GM21576 (cell line): ENCODE measurements around the gene PLPP6.

Experiments used
- ATAC-seq: cut with Tn5 transposase; IDR thresholded peaks from one replicate; pipeline ENCODE4 v1.9.1; 2021; ENCODE audit warnings: mild to moderate bottlenecking, moderate library complexity; ENCODE audit not compliant: unreplicated experiment

The PLPP6 gene

GRCh38 chr9:4661611-4662010 is 483 bp upstream of the PLPP6 start:
- ATAC-seq = no peak

DNA sequence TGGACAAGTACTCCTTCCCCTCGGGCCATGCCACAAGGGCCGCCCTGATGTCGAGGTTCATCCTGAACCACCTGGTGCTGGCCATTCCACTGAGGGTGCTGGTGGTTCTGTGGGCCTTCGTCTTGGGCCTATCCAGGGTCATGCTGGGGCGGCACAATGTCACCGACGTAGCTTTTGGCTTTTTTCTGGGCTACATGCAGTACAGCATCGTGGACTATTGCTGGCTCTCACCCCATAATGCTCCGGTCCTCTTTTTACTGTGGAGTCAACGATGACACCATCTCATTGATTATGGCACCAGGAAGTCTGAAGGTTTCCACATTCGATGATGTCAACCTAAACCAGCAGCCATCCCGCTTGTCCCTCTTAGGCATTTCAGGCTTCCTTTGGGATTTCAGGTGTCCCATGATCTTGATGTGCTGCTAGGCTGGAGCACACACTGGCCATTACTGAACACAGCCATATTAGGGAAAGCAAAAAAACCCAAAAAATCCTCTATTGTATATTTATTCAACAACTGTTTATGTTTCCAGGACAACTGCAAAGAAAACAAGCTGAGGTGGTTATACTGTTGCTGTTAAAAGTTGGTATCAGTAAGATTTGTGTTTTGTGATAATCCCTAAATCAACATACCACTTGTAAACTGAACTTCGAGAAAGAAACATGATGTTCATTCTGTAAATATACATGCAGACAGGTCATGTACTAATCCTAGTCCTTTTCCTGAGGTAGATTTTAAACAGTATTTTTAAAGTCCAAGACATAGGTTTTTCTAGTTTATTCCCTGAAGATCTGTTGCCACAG is 1.1 kb downstream of the PLPP6 start:
- peak; percentile 1 for ATAC-seq

- ATAC-seq = no peak
Observed at GRCh38 chr9:4663956-4664355, 1.9 kb downstream of the PLPP6 start.

DNA sequence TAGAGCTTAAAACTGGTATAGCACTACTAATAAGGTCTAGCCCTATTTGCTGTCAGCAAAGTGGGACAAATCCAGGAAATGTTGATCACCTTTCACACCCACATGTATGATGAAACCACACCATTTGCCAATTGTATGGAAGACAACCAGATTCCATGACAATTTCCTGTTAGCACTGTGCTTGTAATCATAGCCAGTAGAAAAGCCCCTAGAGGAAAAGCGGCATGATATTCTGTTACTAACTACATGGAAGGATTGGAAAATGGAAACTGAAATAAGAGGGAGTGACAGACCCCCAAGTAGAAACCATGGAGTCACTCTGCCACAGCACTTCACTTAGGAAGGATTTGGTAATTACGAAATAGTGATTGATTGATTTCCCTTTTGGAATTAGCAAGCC is 3.3 kb downstream of the PLPP6 start:
- no peak for ATAC-seq

- ATAC-seq = peak; percentile 39
Observed at GRCh38 chr9:4666042-4666699, 4.1 kb downstream of the PLPP6 start, which contains the start of gene SPATA6L. Gene SPATA6L, minus strand, starts transcription at chr9:4666480. Its CDS starts 230 bp downstream, at chr9:4666250.

- no peak for ATAC-seq
Observed at GRCh38 chr9:4667681-4668080, 5.6 kb downstream of the PLPP6 start.

- ATAC-seq = no peak
Observed at GRCh38 chr9:4668604-4669003, 6.5 kb downstream of the PLPP6 start.

GRCh38 chr9:4669890-4670289 is 7.8 kb downstream of the PLPP6 start:
- no peak for ATAC-seq

GRCh38 chr9:4670591-4670990 is 8.5 kb downstream of the PLPP6 start:
- ATAC-seq = no peak

- ATAC-seq = no peak
Observed at GRCh38 chr9:4671737-4672136, 9.6 kb downstream of the PLPP6 start.

GRCh38 chr9:4674783-4675182 is 12.7 kb downstream of the PLPP6 start:
- ATAC-seq = no peak

DNA sequence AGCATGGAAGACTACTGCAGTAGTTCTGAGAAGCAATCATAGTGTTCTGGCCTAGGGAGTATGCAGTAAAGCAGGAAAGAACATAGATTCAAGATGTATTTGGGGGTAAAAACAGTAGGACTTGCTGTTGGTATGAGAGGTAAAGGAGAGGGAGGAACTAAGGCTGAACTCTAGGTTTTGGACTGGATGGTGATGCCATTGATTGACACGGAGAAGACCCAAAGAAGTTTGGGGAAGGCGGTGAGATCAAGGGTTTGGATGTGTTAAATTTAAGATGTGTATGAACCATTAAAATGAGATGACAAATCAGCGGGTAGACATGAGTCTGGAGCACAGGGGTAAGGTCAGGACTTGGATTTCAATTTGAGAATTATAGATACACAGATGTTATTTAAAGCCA is 15.3 kb downstream of the PLPP6 start:
- ATAC-seq = no peak

- peak; percentile 8 for ATAC-seq
Observed at GRCh38 chr9:4678679-4679267, 16.7 kb downstream of the PLPP6 start.

- peak; percentile 96 for ATAC-seq
Observed at GRCh38 chr9:4679268-4680172, 17.4 kb downstream of the PLPP6 start, which contains the start of gene CDC37L1. Gene CDC37L1, plus strand, starts transcription at chr9:4679569. Its CDS starts 199 bp downstream, at chr9:4679768.

DNA sequence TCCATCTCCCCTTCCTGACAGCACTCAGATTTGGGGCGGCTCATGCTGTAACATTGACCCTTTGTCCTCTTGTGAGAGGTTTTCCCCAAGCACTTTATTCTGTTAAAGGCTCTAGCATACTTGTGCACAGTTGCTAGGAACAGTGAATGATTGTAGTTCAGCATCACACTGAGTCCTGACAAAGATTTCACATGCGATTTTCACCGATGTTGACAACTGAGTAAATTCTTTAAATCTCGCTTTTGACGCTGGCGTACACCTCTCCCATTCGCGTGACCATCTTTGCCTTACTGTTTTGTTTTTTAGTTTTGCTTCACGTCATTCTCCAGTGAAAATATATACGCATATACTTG is 18.1 kb downstream of the PLPP6 start:
- ATAC-seq = peak; percentile 0

GRCh38 chr9:4680750-4681149 is 18.7 kb downstream of the PLPP6 start:
- ATAC-seq = no peak

- no peak for ATAC-seq
Observed at GRCh38 chr9:4684820-4685219, 22.7 kb downstream of the PLPP6 start.

DNA sequence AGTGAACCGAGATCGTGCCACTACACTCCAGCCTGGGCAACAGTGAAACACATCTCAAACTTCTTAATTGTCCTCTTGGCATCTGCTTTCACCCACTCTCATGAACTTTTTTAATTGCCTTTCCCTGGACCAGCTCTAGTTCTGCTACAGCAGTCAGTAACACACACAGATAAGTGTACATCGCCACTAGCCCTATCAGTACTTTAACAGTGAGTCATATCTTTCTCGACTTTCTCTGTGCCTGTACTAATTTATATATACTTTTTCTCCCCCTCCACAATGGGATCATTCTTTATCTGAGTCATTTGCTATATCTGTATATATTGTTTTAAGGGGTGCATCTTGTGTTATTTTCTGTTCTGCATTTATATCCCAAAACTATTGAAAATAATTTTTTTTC is 24.0 kb downstream of the PLPP6 start:
- ATAC-seq = no peak

GRCh38 chr9:4686584-4686983 is 24.5 kb downstream of the PLPP6 start:
- no peak for ATAC-seq

- no peak for ATAC-seq
Observed at GRCh38 chr9:4689021-4689420, 26.9 kb downstream of the PLPP6 start.

GRCh38 chr9:4689687-4690104 is 27.6 kb downstream of the PLPP6 start:
- peak; percentile 68 for ATAC-seq
